HUES48 (cell line): Measurements from ENCODE around the gene PLPPR1.
"Not testable (repeated sequence)": the region's sequence is repeated elsewhere in the genome, so short reads cannot be mapped to it uniquely, and the experiment has no call there.

Source experiments
- H3K27ac ChIP-seq: one replicate; pipeline ENCODE4 v1.7.0; 2013; ENCODE audit warnings: low read depth, low read length, inconsistent platforms
- H3K27me3 ChIP-seq: 2 replicates; pipeline ENCODE4 v1.6.1; 2013; ENCODE audit warnings: mild to moderate bottlenecking, low read length; ENCODE audit not compliant: control insufficient read depth, insufficient read depth
- H3K36me3 ChIP-seq: 2 replicates; pipeline ENCODE4 v1.6.1; 2013; ENCODE audit warnings: low read length; ENCODE audit not compliant: control insufficient read depth, insufficient read depth
- H3K4me1 ChIP-seq: 2 replicates; pipeline ENCODE4 v1.6.1; 2013; ENCODE audit warnings: mild to moderate bottlenecking, low read length; ENCODE audit not compliant: control insufficient read depth, insufficient read depth
- H3K4me3 ChIP-seq: 2 replicates; pipeline ENCODE4 v1.5.1; 2013; ENCODE audit warnings: mild to moderate bottlenecking, low read depth, low read length
- H3K9ac ChIP-seq: 2 replicates; pipeline ENCODE4 v1.6.1; 2013; ENCODE audit warnings: mild to moderate bottlenecking, low read depth, low read length, moderate library complexity
- H3K9me3 ChIP-seq: 2 replicates; pipeline ENCODE4 v1.6.1; 2013; ENCODE audit warnings: low read length; ENCODE audit not compliant: control insufficient read depth, insufficient read depth

PLPPR1 gene

DNA sequence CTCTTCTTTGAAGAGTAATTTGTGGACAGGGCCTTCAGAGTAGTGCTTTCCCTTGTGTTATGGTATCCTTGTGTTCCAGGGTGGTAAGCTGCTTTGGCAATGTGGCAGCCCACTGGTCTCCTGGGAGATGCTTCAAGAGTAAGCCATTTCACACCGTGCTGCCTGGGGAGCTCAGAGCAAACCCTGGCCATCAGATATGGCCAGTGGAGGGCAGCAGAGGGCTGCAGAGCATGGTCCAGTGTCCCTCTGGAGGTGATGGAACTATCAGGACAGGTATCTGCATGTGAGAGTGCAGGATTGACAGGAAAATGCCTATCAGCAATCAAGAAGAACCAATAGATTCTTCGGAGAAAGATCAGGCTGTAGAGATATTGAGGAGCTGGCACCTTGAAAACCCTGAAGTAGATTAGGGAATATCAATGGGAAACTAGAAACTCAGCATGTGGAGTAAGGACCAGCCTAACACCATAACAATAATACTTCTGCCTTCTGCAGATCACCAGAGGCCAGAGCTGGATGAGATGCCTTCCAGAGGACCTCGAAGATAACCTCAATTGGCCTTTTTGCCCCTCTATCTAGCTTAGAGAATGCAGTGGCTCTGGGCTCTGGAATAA is 90.8 kb downstream of the PLPPR1 start:
- Histone ChIP-seq H3K4me1 (peaks cover 16% of the 10 kb centered on the region), H3K9ac (no peak overlapping the region), H3K27ac (no peak overlapping the region), H3K4me3 (no peak overlapping the region), H3K9me3 (peaks cover 14% of the 10 kb centered on the region; the same call in 1 of the 2 replicates), H3K36me3 (no peaks in the 10 kb centered on the region), H3K27me3 (no peaks in the 10 kb centered on the region)

DNA sequence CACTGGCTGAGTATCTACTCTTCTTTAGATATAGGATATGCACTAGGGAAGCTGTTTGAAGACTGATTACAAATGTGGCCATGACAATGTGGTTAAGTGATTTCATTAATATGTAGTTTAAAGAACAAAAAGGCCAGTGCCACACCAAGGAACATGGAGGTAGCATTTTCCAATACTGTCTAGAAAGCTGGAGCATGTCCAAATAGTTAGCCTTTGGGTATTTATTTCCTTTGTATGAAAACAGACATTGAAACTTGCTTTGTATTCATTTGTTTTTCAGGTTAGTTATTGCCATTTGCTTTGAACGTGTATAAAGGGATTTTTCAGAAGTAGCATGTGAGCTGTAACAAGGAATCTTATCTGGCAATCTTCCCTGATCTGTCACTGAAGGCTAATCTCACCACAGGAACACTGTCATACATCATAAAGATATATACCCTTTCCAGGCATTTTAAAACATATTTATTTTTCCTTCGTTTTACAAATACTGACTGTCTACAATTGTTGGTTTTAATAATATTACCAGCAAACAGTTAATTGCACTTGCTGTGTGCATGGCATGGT is 93.4 kb downstream of the PLPPR1 start:
- no peak overlapping the region for H3K9ac ChIP-seq
- H3K36me3 ChIP-seq: no peaks in the 10 kb centered on the region
- 0 out of 2 replicates have a peak, but pooled peaks cover 4% of the 10 kb centered on the region for H3K4me1 ChIP-seq
- H3K27ac ChIP-seq: no peak overlapping the region
- peaks cover 26% of the 10 kb centered on the region for H3K9me3 ChIP-seq
- H3K4me3 ChIP-seq: no peak overlapping the region
- no peaks in the 10 kb centered on the region for H3K27me3 ChIP-seq

DNA sequence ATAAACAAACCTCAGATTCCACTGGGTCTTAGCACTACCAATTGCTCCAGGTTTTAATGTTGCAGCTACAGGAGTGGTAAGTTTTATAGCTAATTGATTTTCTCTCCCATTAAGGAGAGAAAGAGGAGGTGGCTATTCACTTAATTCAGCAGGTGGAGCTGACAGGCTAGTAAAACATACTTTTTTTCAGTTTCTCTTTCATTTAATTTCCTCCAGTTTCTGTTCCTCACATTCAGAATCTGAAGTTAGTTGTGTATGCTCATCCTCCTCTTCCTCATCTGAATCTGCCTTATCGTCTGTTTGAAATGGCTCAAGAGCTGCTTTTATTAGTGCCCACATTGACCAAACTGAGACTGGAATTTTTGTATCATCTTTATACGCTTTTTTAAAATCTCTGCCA is 98.0 kb downstream of the PLPPR1 start:
- Histone ChIP-seq H3K27ac (no peak overlapping the region), H3K4me3 (no peak overlapping the region), H3K4me1 (no peaks in the 10 kb centered on the region), H3K9me3 (peaks cover 35% of the 10 kb centered on the region), H3K36me3 (no peaks in the 10 kb centered on the region), H3K27me3 (no peaks in the 10 kb centered on the region), H3K9ac (no peak overlapping the region)

DNA sequence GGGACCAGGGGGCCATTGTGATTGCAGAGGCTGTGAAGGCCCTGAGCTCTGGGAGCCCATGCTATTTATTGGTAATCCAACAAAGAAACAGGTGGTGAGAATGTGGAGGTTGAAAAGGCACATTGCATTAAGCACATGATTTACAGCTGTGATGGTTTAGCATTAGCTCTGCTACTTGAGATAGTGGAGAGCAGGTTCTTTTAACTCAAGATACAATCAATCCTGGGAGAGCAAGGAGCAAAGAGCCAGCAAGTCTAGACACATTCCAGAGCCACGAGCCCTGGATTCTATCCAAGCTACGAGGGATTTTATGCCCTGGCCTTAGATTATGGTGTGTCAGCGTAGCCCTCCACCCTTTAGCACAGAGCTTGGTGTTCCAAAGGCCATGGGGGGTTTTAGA is 98.8 kb downstream of the PLPPR1 start:
- H3K4me3 ChIP-seq, H3K36me3 ChIP-seq, H3K27ac ChIP-seq, H3K9ac ChIP-seq, H3K4me1 ChIP-seq, H3K27me3 ChIP-seq: not testable (repeated sequence)
- peaks cover 35% of the 10 kb centered on the region for H3K9me3 ChIP-seq

DNA sequence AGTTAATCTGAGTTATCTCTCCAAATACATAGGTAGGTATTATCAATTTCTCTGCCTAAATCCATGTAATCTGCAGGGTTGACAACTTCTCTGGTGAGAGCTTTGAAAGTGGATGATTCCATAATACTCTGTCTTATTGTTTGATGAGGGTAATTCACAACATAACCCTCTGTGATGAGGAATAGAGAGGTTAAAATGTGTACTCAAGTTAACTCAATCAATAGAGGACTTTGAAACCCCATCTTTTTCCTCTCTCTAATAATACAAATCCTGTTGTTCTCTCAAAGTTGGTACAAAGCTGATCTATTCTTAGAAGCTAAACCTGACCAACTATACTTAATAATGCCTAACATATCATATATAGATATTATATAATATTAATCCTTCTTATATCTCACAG is 100.1 kb downstream of the PLPPR1 start:
- Histone ChIP-seq H3K36me3 (no peaks in the 10 kb centered on the region), H3K9me3 (peaks cover 28% of the 10 kb centered on the region), H3K27ac (no peak overlapping the region), H3K27me3 (no peaks in the 10 kb centered on the region), H3K4me1 (no peaks in the 10 kb centered on the region), H3K9ac (no peak overlapping the region), H3K4me3 (no peak overlapping the region)

DNA sequence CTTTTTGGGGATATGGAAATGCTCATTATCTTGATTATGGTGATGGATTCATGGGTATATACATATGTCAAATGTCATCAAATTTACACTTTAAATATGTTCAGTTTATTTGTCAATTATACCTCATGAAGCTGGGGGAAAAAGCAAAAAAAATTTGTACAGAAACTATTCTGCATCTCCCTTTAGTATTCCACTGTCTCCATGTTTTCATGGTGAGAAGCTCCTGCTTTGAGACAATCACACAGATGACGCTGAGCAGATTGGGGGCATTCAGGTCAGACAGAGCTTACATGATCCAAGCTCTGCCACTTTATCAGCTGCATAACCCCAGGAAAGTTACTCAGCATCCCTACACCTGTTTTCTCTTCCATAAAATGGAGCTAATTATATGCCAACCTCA is 101.5 kb downstream of the PLPPR1 start:
- no peaks in the 10 kb centered on the region for H3K36me3 ChIP-seq
- H3K9me3 ChIP-seq: peaks cover 20% of the 10 kb centered on the region
- H3K27me3 ChIP-seq: no peaks in the 10 kb centered on the region
- no peak overlapping the region for H3K27ac ChIP-seq
- no peak overlapping the region for H3K9ac ChIP-seq
- H3K4me3 ChIP-seq: no peak overlapping the region
- no peaks in the 10 kb centered on the region for H3K4me1 ChIP-seq

DNA sequence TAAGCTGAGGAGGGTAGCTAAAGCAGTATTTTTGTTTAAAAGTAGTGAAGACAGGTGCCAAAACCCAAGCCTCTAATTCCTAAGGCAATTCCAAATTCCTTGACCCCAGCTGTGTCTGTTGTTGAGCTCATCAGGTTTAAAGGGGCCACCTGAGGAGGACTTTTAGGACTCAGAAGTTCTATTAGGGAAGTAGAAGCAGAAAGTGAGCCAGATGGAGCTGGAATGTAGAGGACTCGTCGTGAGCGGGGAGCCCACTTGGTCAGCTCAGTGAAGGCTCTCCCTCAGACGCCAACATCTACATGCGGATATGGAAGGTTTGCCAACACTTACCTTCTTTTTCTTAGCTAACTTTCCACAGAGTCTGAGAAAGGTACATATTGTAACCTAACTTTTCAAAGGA is 102.8 kb downstream of the PLPPR1 start:
- peaks cover 13% of the 10 kb centered on the region for H3K9me3 ChIP-seq
- H3K27me3 ChIP-seq: no peaks in the 10 kb centered on the region
- no peaks in the 10 kb centered on the region for H3K36me3 ChIP-seq
- no peak overlapping the region for H3K27ac ChIP-seq
- H3K9ac ChIP-seq: no peak overlapping the region
- no peak overlapping the region for H3K4me3 ChIP-seq
- peaks cover 11% of the 10 kb centered on the region for H3K4me1 ChIP-seq

DNA sequence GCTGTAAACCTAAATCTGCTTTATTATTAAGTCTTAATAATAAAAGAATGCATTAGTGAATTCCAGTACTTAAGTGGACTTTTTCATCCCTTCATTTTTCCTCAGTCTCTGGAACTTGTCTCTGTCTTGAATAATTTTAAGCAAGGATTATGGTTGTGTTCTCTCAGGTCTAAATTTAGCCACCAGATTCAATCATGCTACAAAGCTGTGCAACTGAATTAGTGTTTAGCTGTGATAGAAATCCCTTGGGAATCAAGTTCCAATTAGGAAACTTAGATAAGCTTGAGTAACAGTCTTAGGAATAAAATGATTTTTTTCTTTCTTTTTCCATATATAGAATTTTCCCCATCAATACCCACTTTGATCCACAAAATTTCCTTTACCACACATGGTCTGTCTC is 104.3 kb downstream of the PLPPR1 start:
- no peak overlapping the region for H3K27ac ChIP-seq
- peaks cover 14% of the 10 kb centered on the region for H3K4me1 ChIP-seq
- no peaks in the 10 kb centered on the region for H3K27me3 ChIP-seq
- no peaks in the 10 kb centered on the region for H3K36me3 ChIP-seq
- H3K9me3 ChIP-seq: peaks cover under 1% of the 10 kb centered on the region; the same call in 1 of the 2 replicates
- no peak overlapping the region for H3K4me3 ChIP-seq
- H3K9ac ChIP-seq: no peak overlapping the region

DNA sequence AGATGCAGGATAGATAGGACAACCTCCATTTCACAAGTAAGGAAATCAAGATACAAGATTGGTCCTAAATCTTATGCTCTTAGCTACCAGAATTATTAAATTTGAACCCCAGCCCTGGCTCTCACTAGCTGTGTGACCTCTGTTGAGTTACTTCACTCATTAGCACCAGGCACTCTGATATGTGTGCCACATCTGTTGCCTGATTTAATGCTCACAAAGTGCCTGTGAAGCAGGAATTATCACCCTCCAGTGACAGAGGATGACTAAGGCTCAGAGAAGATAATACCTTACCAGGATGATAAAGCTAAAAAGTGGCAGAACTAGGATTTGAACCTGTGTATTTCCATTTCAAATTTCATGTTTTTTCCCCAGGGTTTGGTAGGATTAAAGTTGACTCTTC is 110.0 kb downstream of the PLPPR1 start:
- no peak overlapping the region for H3K4me3 ChIP-seq

DNA sequence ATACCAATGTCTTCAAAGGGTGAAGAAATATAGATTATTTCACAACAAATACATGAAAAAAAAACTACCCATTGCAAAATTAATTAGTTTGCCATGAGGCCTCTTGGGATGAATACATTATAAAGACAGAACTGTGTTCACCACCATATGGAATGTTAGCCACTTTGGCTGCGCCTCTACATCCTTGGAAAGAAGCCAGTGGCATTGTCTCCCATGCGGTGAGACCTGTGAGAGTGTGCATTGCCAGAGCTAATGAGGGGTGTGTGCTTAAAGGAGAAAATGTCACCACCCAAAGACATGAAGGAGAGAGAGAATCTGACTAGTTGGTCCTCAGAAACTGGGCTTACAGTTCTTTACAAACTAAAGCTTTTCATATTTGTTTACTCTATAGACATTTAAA is 110.6 kb downstream of the PLPPR1 start:
- H3K36me3 ChIP-seq: no peaks in the 10 kb centered on the region
- H3K9ac ChIP-seq: no peak overlapping the region
- H3K9me3 ChIP-seq: no peaks in the 10 kb centered on the region
- peaks cover 14% of the 10 kb centered on the region for H3K4me1 ChIP-seq
- H3K27ac ChIP-seq: no peak overlapping the region
- no peaks in the 10 kb centered on the region for H3K27me3 ChIP-seq
- H3K4me3 ChIP-seq: no peak overlapping the region

More for the DNA sequence above, 110.0 kb downstream of the PLPPR1 start:
- no peaks in the 10 kb centered on the region for H3K27me3 ChIP-seq
- no peak overlapping the region for H3K27ac ChIP-seq
- H3K36me3 ChIP-seq: no peaks in the 10 kb centered on the region
- no peak overlapping the region for H3K9ac ChIP-seq
- H3K9me3 ChIP-seq: no peaks in the 10 kb centered on the region
- peaks cover 14% of the 10 kb centered on the region for H3K4me1 ChIP-seq

DNA sequence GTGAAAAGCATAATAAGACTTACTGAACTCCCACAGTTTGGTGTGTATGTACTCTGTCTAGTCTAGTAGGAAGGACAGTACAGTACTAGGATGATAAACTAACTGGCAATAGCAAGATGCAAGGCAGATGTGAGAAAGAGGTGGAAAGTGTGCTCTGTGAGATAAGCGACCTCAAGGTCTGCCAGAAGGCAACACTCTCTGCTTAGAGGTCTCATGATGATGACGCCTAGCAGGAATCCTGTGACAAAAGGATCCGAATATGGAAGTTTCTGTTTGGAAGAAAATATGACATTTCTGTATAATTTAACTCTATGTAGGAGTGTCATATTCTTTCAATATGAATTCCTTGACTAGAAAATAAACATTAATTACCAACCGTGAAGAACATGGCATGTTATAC is 112.2 kb downstream of the PLPPR1 start:
- Histone ChIP-seq H3K4me1 (peaks cover 8% of the 10 kb centered on the region), H3K36me3 (no peaks in the 10 kb centered on the region), H3K27me3 (no peaks in the 10 kb centered on the region), H3K4me3 (no peak overlapping the region), H3K9ac (no peak overlapping the region), H3K27ac (no peak overlapping the region), H3K9me3 (no peaks in the 10 kb centered on the region)
